Psoas muscle (tissue), 8 donors: ENCODE measurements around the gene RSU1. TPM values are rescaled to one million over a fixed set of nuclear protein-coding genes. Genes with fewer than 3 reads are reported as not detected.
A peak's percentile ranks its signal among the peaks of the same experiment; 100 is the strongest.

Experiments
- ATAC-seq, 4 donors: fragments of 200-7000 bp; cut with Tn5 transposase; one replicate each; pipeline ENCODE4 v1.9.1; 2020; ENCODE audit warnings: moderate library complexity in 3 of 4, mild to moderate bottlenecking in 2 of 4
- DNase-seq, 2 donors: peaks; one replicate each; pipeline ENCODE4 v3.0.0-alpha.2; 2020
- H3K27ac ChIP-seq: fragments of 200-600 bp; one replicate; pipeline ENCODE4 v1.8.0; 2022
- H3K27me3 ChIP-seq, 3 donors: fragments of 200-600 bp in 1 of 3; one replicate each; pipeline versions ENCODE4 v1.6.1 to v1.8.0; 2013 to 2022; ENCODE audit warnings: low read length in 2 of 3, mild to moderate bottlenecking in 2 of 3, moderate library complexity in 1 of 3; ENCODE audit not compliant: insufficient read depth in 3 of 3
- H3K36me3 ChIP-seq, 2 donors: fragments of 200-600 bp in 1 of 2; one replicate each; pipeline versions ENCODE4 v1.6.1 to v1.8.0; 2013 to 2022; ENCODE audit warnings: low read depth in 1 of 2, mild to moderate bottlenecking in 1 of 2, moderate library complexity in 1 of 2; ENCODE audit not compliant: insufficient read depth in 1 of 2
- H3K4me1 ChIP-seq: fragments of 200-600 bp; one replicate; pipeline ENCODE4 v1.8.0; 2022
- H3K4me3 ChIP-seq: fragments of 200-600 bp; one replicate; pipeline ENCODE4 v1.8.0; 2022; ENCODE audit warnings: mild to moderate bottlenecking
- H3K9me3 ChIP-seq: fragments of 200-600 bp; one replicate; pipeline ENCODE4 v1.8.0; 2022
- CTCF ChIP-seq: fragments of 200-600 bp; IDR thresholded peaks from one replicate; pipeline ENCODE4 v1.8.0; 2022; ENCODE audit warnings: antibody characterized with exemption
- WGBS, 3 donors: extraction: QIAGEN DNeasy Blood & Tissue Kit; methylation state at CpG; one replicate each; pipeline versions ENCODE4 v1.1.6 to v1.1.7; 2013; 5-methylcytosine and 5-hydroxymethylcytosine counted together
- intact Hi-C, 2 donors: fragments of 100-400 bp; cut with DNase I; formaldehyde crosslinking; loops; one replicate each; pipeline versions ENCODE4 v1.11.0 to v1.14.2; 2022
- polyA plus RNA-seq, 3 donors: library from polyadenylated mRNA; stranded (reverse); fragments of 200-250 nt; gene quantifications; one replicate each; pipeline ENCODE4 v1.2.3, GENCODE V29; 2013
- total RNA-seq, 4 donors: library from RNA; stranded (reverse); fragmentation: NEBNext Ultra II Directional in 2 of 4; extraction: Animal tissue kit (Norgen Biotek cat#: 25700) in 2 of 4; gene quantifications; one replicate each; pipeline versions ENCODE4 v1.2.1 to v1.2.4, GENCODE V29; 2021 to 2023
- donor health status: healthy with polysubstance abuse.
- donor health status: DM: no; HTN: no; CAD: no; lungs with moderate emphysema.
- donor health status: Bipolar disorder and iron deficiency.
- donor health status: healthy.
- donor health status: DM: yes; HTN: yes; CAD: no.
- donor health status: DM: no; HTN: no; CAD: no.
- donor health status: DM: no; HTN: no; CAD: no.
- donor health status: DM: yes; HTN: yes; CAD: no.

RSU1 gene
- total and polyA plus RNA-seq, 7 donors = 19.7 to 43.2 (median 29.0) TPM

- WGBS, 3 donors = 70 to 74% (median 72%) methylated on average over 7 of the region's 7 CpGs
- H3K9me3 ChIP-seq = no peaks in the 10 kb centered on the region
- no peak for DNase-seq
- TF ChIP-seq CTCF = no peak
- H3K4me3 ChIP-seq = no peak overlapping the region
- no peak overlapping the region for H3K27ac ChIP-seq
- no peak for ATAC-seq
- peaks cover 0 to 5% of the 10 kb centered on the region in 2 donors for H3K36me3 ChIP-seq
- intact Hi-C loops = no loop called here
- H3K4me1 ChIP-seq = no peaks in the 10 kb centered on the region
- no peaks in the 10 kb centered on the region for H3K27me3 ChIP-seq
Observed at GRCh38 chr10:16586358-16587138, 230.7 kb downstream of the RSU1 start.

GRCh38 chr10:16585103-16585502 is 232.1 kb downstream of the RSU1 start:
- TF ChIP-seq CTCF = no peak
- no peak overlapping the region for H3K27ac ChIP-seq
- no peaks in the 10 kb centered on the region for H3K36me3 ChIP-seq
- no peaks in the 10 kb centered on the region for H3K9me3 ChIP-seq
- H3K4me1 ChIP-seq = no peaks in the 10 kb centered on the region
- H3K27me3 ChIP-seq = no peaks in the 10 kb centered on the region
- no peak for DNase-seq
- WGBS, 3 donors = 53 to 68% (median 59%) methylated on average over 6 of the region's 6 CpGs
- intact Hi-C loops = no loop called here
- no peak overlapping the region for H3K4me3 ChIP-seq
- no peak for ATAC-seq

GRCh38 chr10:16583382-16583781 is 233.8 kb downstream of the RSU1 start:
- H3K9me3 ChIP-seq = no peaks in the 10 kb centered on the region

GRCh38 chr10:16581202-16581601 is 236.0 kb downstream of the RSU1 start:
- 92 to 96% (median 95%) methylated on average over 3 of the region's 3 CpGs for WGBS, 3 donors
- no peak for TF ChIP-seq CTCF
- H3K4me3 ChIP-seq = no peak overlapping the region

More at GRCh38 chr10:16583382-16583781, 233.8 kb downstream of the RSU1 start:
- DNase-seq (no peak), ATAC-seq (peak; percentile 64 to 84 (median 72))
- Histone ChIP-seq H3K4me1 (no peaks in the 10 kb centered on the region), H3K36me3 (no peaks in the 10 kb centered on the region), H3K27me3 (no peaks in the 10 kb centered on the region), H3K27ac (no peak overlapping the region), H3K4me3 (peak overlapping the region; percentile 48)
- WGBS, 3 donors = 27 to 37% (median 32%) methylated on average over 10 of the region's 10 CpGs
- no peak for TF ChIP-seq CTCF
- intact Hi-C loops = no loop called here

GRCh38 chr10:16570731-16571130 is 246.5 kb downstream of the RSU1 start:
- H3K27me3 ChIP-seq = peaks cover 0 to 9% (median 0%) of the 10 kb centered on the region in 3 donors
- no peak for TF ChIP-seq CTCF
- WGBS, 3 donors = 63 to 70% (median 67%) methylated on average over 4 of the region's 4 CpGs

More at GRCh38 chr10:16581202-16581601, 236.0 kb downstream of the RSU1 start:
- no peaks in the 10 kb centered on the region for H3K27me3 ChIP-seq
- ATAC-seq (no peak), DNase-seq (no peak)
- no peaks in the 10 kb centered on the region for H3K36me3 ChIP-seq
- H3K9me3 ChIP-seq = no peaks in the 10 kb centered on the region
- no peak overlapping the region for H3K27ac ChIP-seq
- H3K4me1 ChIP-seq = no peaks in the 10 kb centered on the region
- intact Hi-C loops = no loop called here

More at GRCh38 chr10:16570731-16571130, 246.5 kb downstream of the RSU1 start:
- H3K36me3 ChIP-seq = no peaks in the 10 kb centered on the region
- no peaks in the 10 kb centered on the region for H3K4me1 ChIP-seq
- no peak overlapping the region for H3K4me3 ChIP-seq
- ATAC-seq (no peak), DNase-seq (no peak)
- H3K27ac ChIP-seq = no peak overlapping the region
- no peaks in the 10 kb centered on the region for H3K9me3 ChIP-seq
- intact Hi-C loops = no loop called here
